Vagina (tissue), 2 donors: ENCODE results near the gene POC1A.

Experiments
- POLR2A ChIP-seq, 2 donors: fragments of 450-650 bp; IDR thresholded peaks; one replicate each; pipeline ENCODE4 v1.6.1; 2017; ENCODE audit warnings: antibody characterized with exemption in 2 of 2, mild to moderate bottlenecking in 2 of 2, moderate library complexity in 2 of 2
- POLR2AphosphoS5 ChIP-seq, 2 donors: sonication (generic); formaldehyde crosslinking; IDR thresholded peaks; one replicate each; pipeline ENCODE4 v1.9.0; 2017; ENCODE audit warnings: antibody characterized with exemption in 2 of 2, mild to moderate bottlenecking in 2 of 2, low read depth in 1 of 2; ENCODE audit not compliant: insufficient read depth in 1 of 2
- TF ChIP-seq, protein P1 (sequence below), 3 experiments: fragments of 450-650 bp in 2 of 3; fragments of 200-600 bp in 1 of 3; sonication (generic) in 1 of 3; IDR thresholded peaks; one replicate each; pipeline ENCODE4 v1.5.1; 2017 to 2019; ENCODE audit warnings: antibody characterized with exemption in 3 of 3, mild to moderate bottlenecking in 2 of 3, moderate library complexity in 2 of 3

- TF ChIP-seq POLR2AphosphoS5 (IDR thresholded peaks at IDR 0.05; ENCODE audit: insufficient read depth in 1 of 2, low read depth in 1 of 2) (no peak), POLR2A (IDR thresholded peaks at IDR 0.05) (no peak)
- TF ChIP-seq, protein P1, sequence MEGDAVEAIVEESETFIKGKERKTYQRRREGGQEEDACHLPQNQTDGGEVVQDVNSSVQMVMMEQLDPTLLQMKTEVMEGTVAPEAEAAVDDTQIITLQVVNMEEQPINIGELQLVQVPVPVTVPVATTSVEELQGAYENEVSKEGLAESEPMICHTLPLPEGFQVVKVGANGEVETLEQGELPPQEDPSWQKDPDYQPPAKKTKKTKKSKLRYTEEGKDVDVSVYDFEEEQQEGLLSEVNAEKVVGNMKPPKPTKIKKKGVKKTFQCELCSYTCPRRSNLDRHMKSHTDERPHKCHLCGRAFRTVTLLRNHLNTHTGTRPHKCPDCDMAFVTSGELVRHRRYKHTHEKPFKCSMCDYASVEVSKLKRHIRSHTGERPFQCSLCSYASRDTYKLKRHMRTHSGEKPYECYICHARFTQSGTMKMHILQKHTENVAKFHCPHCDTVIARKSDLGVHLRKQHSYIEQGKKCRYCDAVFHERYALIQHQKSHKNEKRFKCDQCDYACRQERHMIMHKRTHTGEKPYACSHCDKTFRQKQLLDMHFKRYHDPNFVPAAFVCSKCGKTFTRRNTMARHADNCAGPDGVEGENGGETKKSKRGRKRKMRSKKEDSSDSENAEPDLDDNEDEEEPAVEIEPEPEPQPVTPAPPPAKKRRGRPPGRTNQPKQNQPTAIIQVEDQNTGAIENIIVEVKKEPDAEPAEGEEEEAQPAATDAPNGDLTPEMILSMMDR (IDR thresholded peaks at IDR 0.05) = no peak
These were observed 106.8 kb downstream of the POC1A start for GRCh38 chr3:52047295-52047960.
